ENCODE measurements around the gene TTC9C. TPM values are rescaled to one million over a fixed set of nuclear protein-coding genes. Genes with fewer than 3 reads are reported as not detected.

The TTC9C gene
- total RNA-seq, 1 experiment from 2014 or later: 48.7 TPM

DNA sequence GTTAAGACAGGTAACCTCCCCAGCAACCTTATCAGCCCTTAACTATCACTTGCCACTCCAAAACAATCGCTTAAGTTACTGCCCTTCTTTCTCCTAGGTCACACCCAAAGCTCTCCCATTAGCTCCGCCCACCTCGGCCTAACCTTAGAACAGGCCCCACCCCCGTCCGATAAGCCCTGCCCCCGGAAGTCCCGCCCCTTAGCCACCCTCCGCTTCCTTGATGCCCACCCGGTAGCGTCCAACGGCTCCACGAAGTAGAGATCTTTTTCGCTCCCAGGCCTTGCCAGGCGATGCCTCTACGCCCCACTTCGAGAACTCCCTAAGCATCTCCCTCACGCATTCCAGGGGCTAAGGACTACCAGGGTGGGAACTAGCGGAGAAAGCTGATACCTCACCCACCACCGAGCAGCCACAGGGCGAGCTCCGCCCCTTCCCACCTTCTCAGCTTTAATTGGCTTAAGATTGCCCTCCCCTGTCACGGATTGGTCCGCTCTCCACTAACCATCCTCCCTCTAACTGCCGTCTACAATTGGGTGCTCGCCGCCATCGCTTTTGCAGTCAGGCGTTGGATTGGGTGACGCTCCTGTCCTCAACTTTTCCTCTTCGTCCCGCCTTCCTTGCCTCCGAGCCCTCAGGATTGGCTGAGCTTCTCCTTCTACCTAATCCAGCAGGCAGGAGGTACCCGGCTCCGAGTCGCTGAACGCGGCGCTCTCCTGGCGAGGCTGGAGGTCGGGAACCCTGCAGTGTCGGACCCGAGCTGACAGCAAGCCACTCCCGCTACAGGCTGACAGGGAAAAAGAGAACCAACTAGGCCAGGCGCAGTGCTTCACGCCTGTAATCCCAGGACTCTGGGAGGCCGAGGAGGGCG lies 25.7 kb downstream of the TTC9C start, which contains the start of gene ZBTB3 (continued):
- TF ChIP-seq ZNF263 (CRISPR knock-in tag; IDR thresholded peaks at IDR 0.05; ENCODE audit: low read depth): no peak
- no peak for TF ChIP-seq KAT7 (CRISPR knock-in tag; IDR thresholded peaks at IDR 0.05; ENCODE audit: borderline replicate concordance)
- TF ChIP-seq GRHL2 (CRISPR knock-in tag; IDR thresholded peaks at IDR 0.05; ENCODE audit: insufficient replicate concordance, severe bottlenecking): no peak
- no peak for TF ChIP-seq ZNF317 (CRISPR knock-in tag; IDR thresholded peaks at IDR 0.05; ENCODE audit: borderline replicate concordance, low read depth)
- no peak for TF ChIP-seq CTCF (IDR thresholded peaks at IDR 0.05)
- TF ChIP-seq ATF1 (CRISPR knock-in tag; IDR thresholded peaks at IDR 0.05): no peak
- TF ChIP-seq TCF7 (CRISPR knock-in tag; IDR thresholded peaks at IDR 0.05; ENCODE audit: low read depth): no peak
- no peak for TF ChIP-seq RELA (CRISPR knock-in tag; IDR thresholded peaks at IDR 0.05; ENCODE audit: borderline replicate concordance)
- TF ChIP-seq ATF6 (CRISPR knock-in tag; IDR thresholded peaks at IDR 0.05): no peak
- TF ChIP-seq SOX15 (CRISPR knock-in tag; IDR thresholded peaks at IDR 0.05): no peak
- TF ChIP-seq ZNF512 (CRISPR knock-in tag; IDR thresholded peaks at IDR 0.05; ENCODE audit: borderline replicate concordance): no peak
- no peak for TF ChIP-seq NR3C1 (CRISPR knock-in tag; conservative IDR thresholded peaks at IDR 0.05; ENCODE audit: low read depth)
- TF ChIP-seq ZBTB21 (CRISPR knock-in tag; IDR thresholded peaks at IDR 0.05; ENCODE audit: borderline replicate concordance): no peak
- TF ChIP-seq, protein P1, sequence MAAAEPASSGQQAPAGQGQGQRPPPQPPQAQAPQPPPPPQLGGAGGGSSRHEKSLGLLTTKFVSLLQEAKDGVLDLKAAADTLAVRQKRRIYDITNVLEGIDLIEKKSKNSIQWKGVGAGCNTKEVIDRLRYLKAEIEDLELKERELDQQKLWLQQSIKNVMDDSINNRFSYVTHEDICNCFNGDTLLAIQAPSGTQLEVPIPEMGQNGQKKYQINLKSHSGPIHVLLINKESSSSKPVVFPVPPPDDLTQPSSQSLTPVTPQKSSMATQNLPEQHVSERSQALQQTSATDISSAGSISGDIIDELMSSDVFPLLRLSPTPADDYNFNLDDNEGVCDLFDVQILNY (CRISPR knock-in tag; IDR thresholded peaks at IDR 0.05): no peak
- no peak for TF ChIP-seq NR1H2 (CRISPR knock-in tag; IDR thresholded peaks at IDR 0.05)
- no peak for TF ChIP-seq ZNF423 (CRISPR knock-in tag; IDR thresholded peaks at IDR 0.05)
- TF ChIP-seq CREB1 (CRISPR knock-in tag; IDR thresholded peaks at IDR 0.05): no peak; the same call in 1 of the 2 replicates
- no peak for TF ChIP-seq NFE2L1 (CRISPR knock-in tag; IDR thresholded peaks at IDR 0.05)
- TF ChIP-seq RORB (CRISPR knock-in tag; IDR thresholded peaks at IDR 0.05): no peak
- TF ChIP-seq ZNF121 (CRISPR knock-in tag; IDR thresholded peaks at IDR 0.05): no peak
- no peak for TF ChIP-seq ESRRA (CRISPR knock-in tag; IDR thresholded peaks at IDR 0.05; ENCODE audit: borderline replicate concordance)
- TF ChIP-seq, protein P2, sequence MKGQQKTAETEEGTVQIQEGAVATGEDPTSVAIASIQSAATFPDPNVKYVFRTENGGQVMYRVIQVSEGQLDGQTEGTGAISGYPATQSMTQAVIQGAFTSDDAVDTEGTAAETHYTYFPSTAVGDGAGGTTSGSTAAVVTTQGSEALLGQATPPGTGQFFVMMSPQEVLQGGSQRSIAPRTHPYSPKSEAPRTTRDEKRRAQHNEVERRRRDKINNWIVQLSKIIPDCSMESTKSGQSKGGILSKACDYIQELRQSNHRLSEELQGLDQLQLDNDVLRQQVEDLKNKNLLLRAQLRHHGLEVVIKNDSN (CRISPR knock-in tag; IDR thresholded peaks at IDR 0.05): 0 out of 2 replicates have a peak, but pooled peaks have one; percentile 26
- TF ChIP-seq JUN (CRISPR knock-in tag; IDR thresholded peaks at IDR 0.05): no peak
- TF ChIP-seq FOXP1 (CRISPR knock-in tag; IDR thresholded peaks at IDR 0.05; ENCODE audit: borderline replicate concordance): 0 out of 2 replicates have a peak, but pooled peaks have one; percentile 7
- TF ChIP-seq NFATC4 (CRISPR knock-in tag; IDR thresholded peaks at IDR 0.05): no peak
- no peak for TF ChIP-seq ZNF138 (CRISPR knock-in tag; conservative IDR thresholded peaks at IDR 0.05)
- TF ChIP-seq TEAD1 (CRISPR knock-in tag; IDR thresholded peaks at IDR 0.05): no peak
- TF ChIP-seq AFF4 (CRISPR knock-in tag; IDR thresholded peaks at IDR 0.05; ENCODE audit: borderline replicate concordance): no peak; the same call in 1 of the 2 replicates
- TF ChIP-seq SMAD3 (CRISPR knock-in tag; IDR thresholded peaks at IDR 0.05; ENCODE audit: borderline replicate concordance): no peak
